ENCODE measurements around the gene STON1.
"Not testable (repeated sequence)": the region's sequence is repeated elsewhere in the genome, so short reads cannot be mapped to it uniquely, and the experiment has no call there.

Gene STON1

GRCh38 chr2:48619526-48619925 lies 89.6 kb downstream of the STON1 start:
- no peaks in the 10 kb centered on the region for H3K27me3 ChIP-seq (ENCODE audit: low read length)
- H2AFZ ChIP-seq (ENCODE audit: low read depth, low read length, severe bottlenecking), result no peak overlapping the region
- H3K79me2 ChIP-seq (ENCODE audit: insufficient read depth, low read length), result no peaks in the 10 kb centered on the region
- no peaks in the 10 kb centered on the region for H3F3A ChIP-seq (ENCODE audit: insufficient read depth)
- H3K9me3 ChIP-seq (ENCODE audit: insufficient read depth, low read length), result no peaks in the 10 kb centered on the region
- TF ChIP-seq EZH2phosphoT487 (conservative IDR thresholded peaks at IDR 0.05; ENCODE audit: low read length), result no peak
- TF ChIP-seq, protein P1, sequence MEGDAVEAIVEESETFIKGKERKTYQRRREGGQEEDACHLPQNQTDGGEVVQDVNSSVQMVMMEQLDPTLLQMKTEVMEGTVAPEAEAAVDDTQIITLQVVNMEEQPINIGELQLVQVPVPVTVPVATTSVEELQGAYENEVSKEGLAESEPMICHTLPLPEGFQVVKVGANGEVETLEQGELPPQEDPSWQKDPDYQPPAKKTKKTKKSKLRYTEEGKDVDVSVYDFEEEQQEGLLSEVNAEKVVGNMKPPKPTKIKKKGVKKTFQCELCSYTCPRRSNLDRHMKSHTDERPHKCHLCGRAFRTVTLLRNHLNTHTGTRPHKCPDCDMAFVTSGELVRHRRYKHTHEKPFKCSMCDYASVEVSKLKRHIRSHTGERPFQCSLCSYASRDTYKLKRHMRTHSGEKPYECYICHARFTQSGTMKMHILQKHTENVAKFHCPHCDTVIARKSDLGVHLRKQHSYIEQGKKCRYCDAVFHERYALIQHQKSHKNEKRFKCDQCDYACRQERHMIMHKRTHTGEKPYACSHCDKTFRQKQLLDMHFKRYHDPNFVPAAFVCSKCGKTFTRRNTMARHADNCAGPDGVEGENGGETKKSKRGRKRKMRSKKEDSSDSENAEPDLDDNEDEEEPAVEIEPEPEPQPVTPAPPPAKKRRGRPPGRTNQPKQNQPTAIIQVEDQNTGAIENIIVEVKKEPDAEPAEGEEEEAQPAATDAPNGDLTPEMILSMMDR (IDR thresholded peaks at IDR 0.05; ENCODE audit: insufficient read depth, low read length, poor library complexity, severe bottlenecking), result no peak
- H3K9ac ChIP-seq (ENCODE audit: low read length), result no peak overlapping the region
- H3K36me3 ChIP-seq (ENCODE audit: low read length), result no peaks in the 10 kb centered on the region
- H3K27ac ChIP-seq (ENCODE audit: low read depth, low read length), result no peak overlapping the region
- no peaks in the 10 kb centered on the region for H3K9me2 ChIP-seq (replicated peaks; ENCODE audit: insufficient read depth, low read length)
- no peaks in the 10 kb centered on the region for H4K20me1 ChIP-seq (ENCODE audit: low read depth, low read length)
- H3K4me3 ChIP-seq (ENCODE audit: insufficient read depth, low read length, poor library complexity, severe bottlenecking), result no peak overlapping the region
- no peak overlapping the region for H3K4me2 ChIP-seq (ENCODE audit: low read depth, low read length, poor library complexity, severe bottlenecking)

DNA sequence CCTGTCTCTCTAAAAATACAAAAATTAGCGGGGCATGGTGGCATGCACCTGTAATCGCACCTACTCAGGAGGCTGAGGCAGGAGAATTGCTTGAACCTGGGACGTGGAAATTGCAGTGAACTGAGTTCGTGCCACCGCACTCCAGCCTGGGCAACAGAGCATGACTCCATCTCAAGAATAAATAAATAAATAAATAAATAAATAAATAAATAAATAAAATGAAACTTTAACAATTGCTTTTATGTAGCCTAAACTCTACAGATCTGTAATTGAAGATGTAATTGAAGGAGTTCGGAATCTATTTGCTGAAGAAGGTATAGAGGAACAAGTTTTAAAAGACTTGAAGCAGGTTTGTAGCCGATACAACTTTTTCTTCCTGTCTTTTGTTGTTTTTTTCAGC lies 90.7 kb downstream of the STON1 start:
- H3K79me2 ChIP-seq (ENCODE audit: insufficient read depth, low read length), result no peaks in the 10 kb centered on the region
- no peak overlapping the region for H3K27ac ChIP-seq (ENCODE audit: low read depth, low read length)
- no peaks in the 10 kb centered on the region for H3K36me3 ChIP-seq (ENCODE audit: low read length)
- no peak overlapping the region for H3K4me2 ChIP-seq (ENCODE audit: low read depth, low read length, poor library complexity, severe bottlenecking)
- no peak overlapping the region for H2AFZ ChIP-seq (ENCODE audit: low read depth, low read length, severe bottlenecking)
- no peaks in the 10 kb centered on the region for H3K9me3 ChIP-seq (ENCODE audit: insufficient read depth, low read length)
- no peaks in the 10 kb centered on the region for H3K27me3 ChIP-seq (ENCODE audit: low read length)
- TF ChIP-seq, protein P1 (IDR thresholded peaks at IDR 0.05; ENCODE audit: insufficient read depth, low read length, poor library complexity, severe bottlenecking), result no peak
- TF ChIP-seq EZH2phosphoT487 (conservative IDR thresholded peaks at IDR 0.05; ENCODE audit: low read length), result no peak
- no peaks in the 10 kb centered on the region for H3F3A ChIP-seq (ENCODE audit: insufficient read depth)
- no peaks in the 10 kb centered on the region for H4K20me1 ChIP-seq (ENCODE audit: low read depth, low read length)
- no peaks in the 10 kb centered on the region for H3K9me2 ChIP-seq (replicated peaks; ENCODE audit: insufficient read depth, low read length)
- H3K9ac ChIP-seq (ENCODE audit: low read length), result no peak overlapping the region
- H3K4me3 ChIP-seq (ENCODE audit: insufficient read depth, low read length, poor library complexity, severe bottlenecking), result no peak overlapping the region

GRCh38 chr2:48622691-48623090 lies 92.7 kb downstream of the STON1 start:
- H3K9me3 ChIP-seq (ENCODE audit: insufficient read depth, low read length); H3K9me2 ChIP-seq (replicated peaks; ENCODE audit: insufficient read depth, low read length); H3K36me3 ChIP-seq (ENCODE audit: low read length); H4K20me1 ChIP-seq (ENCODE audit: low read depth, low read length); H3K4me3 ChIP-seq (ENCODE audit: insufficient read depth, low read length, poor library complexity, severe bottlenecking); H3K4me2 ChIP-seq (ENCODE audit: low read depth, low read length, poor library complexity, severe bottlenecking); H3K79me2 ChIP-seq (ENCODE audit: insufficient read depth, low read length); H2AFZ ChIP-seq (ENCODE audit: low read depth, low read length, severe bottlenecking); H3K27ac ChIP-seq (ENCODE audit: low read depth, low read length); H3K27me3 ChIP-seq (ENCODE audit: low read length); H3K9ac ChIP-seq (ENCODE audit: low read length); H3F3A ChIP-seq (ENCODE audit: insufficient read depth): not testable (repeated sequence)
- TF ChIP-seq, protein P1 (IDR thresholded peaks at IDR 0.05; ENCODE audit: insufficient read depth, low read length, poor library complexity, severe bottlenecking), result peak; percentile 9

DNA sequence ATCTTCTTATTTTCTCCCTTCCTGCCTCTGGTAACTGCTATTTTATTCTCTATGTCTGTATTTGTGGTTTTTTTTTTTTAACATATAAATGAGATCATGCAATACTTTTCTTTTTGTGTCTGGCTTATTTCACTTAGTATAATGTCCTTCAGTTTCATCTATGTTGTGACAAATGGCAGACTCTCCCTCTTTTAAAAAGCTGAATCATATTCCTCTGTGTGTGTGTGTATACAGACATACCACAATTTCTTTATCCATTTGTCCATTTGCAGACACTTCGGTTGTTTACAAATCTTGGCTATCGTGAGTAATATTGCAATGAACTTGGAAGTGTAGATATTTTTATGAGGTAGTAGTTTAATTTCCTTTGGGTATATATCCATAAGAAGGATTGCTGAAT lies 94.7 kb downstream of the STON1 start:
- TF ChIP-seq, protein P1 (IDR thresholded peaks at IDR 0.05; ENCODE audit: insufficient read depth, low read length, poor library complexity, severe bottlenecking), result no peak
- TF ChIP-seq EZH2phosphoT487 (conservative IDR thresholded peaks at IDR 0.05; ENCODE audit: low read length), result no peak

More for the DNA sequence above, 94.7 kb downstream of the STON1 start:
- H3K27ac ChIP-seq (ENCODE audit: low read depth, low read length), result no peak overlapping the region
- H3K79me2 ChIP-seq (ENCODE audit: insufficient read depth, low read length), result no peaks in the 10 kb centered on the region
- H3K36me3 ChIP-seq (ENCODE audit: low read length), result no peaks in the 10 kb centered on the region
- no peaks in the 10 kb centered on the region for H3F3A ChIP-seq (ENCODE audit: insufficient read depth)
- no peaks in the 10 kb centered on the region for H3K9me3 ChIP-seq (ENCODE audit: insufficient read depth, low read length)
- no peaks in the 10 kb centered on the region for H3K27me3 ChIP-seq (ENCODE audit: low read length)
- no peak overlapping the region for H3K4me2 ChIP-seq (ENCODE audit: low read depth, low read length, poor library complexity, severe bottlenecking)
- H3K9ac ChIP-seq (ENCODE audit: low read length), result no peak overlapping the region
- H3K4me3 ChIP-seq (ENCODE audit: insufficient read depth, low read length, poor library complexity, severe bottlenecking), result no peak overlapping the region
- no peaks in the 10 kb centered on the region for H3K9me2 ChIP-seq (replicated peaks; ENCODE audit: insufficient read depth, low read length)
- no peak overlapping the region for H2AFZ ChIP-seq (ENCODE audit: low read depth, low read length, severe bottlenecking)
- no peaks in the 10 kb centered on the region for H4K20me1 ChIP-seq (ENCODE audit: low read depth, low read length)
